HG02852 (cell line): ENCODE results near the gene KCNAB3.
"Not testable (repeated sequence)": the region's sequence is repeated elsewhere in the genome, so short reads cannot be mapped to it uniquely, and the experiment has no call there.

Experiments
- ATAC-seq: cut with Tn5 transposase; IDR thresholded peaks from one replicate; pipeline ENCODE4 v1.9.1; 2021; ENCODE audit warnings: mild to moderate bottlenecking, moderate library complexity; ENCODE audit not compliant: unreplicated experiment

Gene KCNAB3

DNA sequence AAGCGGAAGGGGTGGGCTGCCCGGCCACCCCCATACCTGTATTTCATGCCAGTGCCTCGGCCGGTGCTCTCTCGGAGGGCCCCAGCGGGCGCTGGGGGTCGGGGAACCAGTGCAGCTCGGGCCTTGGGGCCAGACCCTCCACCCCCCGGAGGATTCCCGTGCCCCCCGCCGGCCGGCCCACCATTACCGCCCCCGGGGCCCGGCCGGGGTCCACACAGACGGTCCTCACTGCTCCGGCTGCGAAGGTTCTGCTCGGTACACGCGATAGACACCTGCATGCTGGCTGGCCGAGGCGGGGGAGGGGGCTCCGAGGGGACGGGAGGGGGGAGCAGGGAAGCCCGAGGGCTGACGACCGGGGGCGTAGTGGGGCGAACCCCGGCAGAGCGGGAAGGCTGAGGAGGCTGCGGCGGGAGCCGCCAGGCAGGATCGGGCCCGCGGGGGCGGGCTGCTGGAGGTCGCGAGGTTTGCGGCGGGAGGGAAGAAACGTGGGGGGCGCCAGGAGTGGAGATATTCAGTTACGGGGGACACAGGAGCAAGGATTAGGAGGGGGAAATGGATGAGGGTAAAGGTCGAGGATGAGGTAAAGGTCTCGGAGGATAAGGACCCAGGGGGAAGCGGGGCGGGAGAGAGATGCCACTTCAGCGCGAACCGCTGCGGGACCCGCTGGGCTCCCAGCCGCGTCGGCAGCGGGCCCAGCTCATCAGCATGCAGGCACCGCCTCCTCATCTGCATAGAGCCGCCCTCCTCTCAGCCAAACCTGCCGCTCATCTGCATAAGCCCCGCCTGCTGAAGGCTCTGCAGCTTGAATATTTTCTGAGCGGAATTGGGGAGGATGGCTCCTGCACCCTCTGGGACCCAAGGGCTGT lies at the start of gene KCNAB3:
KCNAB3 (minus strand) TSS at position 699 of the 866 bp plus-strand sequence; CDS start at position 278, 421 bp downstream.
- no peak for ATAC-seq

DNA sequence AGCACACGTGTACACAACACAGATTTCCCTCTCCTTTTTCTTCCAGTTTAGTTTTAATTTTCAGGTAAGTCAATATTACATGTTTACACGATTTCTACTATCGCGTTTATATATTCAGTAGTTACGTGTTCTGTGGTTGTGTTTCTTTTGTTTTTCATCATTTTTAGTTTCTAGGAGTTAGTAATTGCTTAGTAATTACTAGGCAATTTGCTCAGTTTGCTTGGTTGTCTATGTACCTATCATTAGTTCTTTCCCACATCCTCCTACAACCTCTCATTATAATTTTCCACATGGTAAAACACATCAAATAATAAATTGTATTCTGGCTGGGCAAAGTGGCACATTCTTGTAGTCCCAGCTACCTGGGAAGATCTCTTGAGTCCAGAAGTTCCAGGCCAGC lies 48.1 kb upstream of the KCNAB3 start:
- ATAC-seq = no peak

DNA sequence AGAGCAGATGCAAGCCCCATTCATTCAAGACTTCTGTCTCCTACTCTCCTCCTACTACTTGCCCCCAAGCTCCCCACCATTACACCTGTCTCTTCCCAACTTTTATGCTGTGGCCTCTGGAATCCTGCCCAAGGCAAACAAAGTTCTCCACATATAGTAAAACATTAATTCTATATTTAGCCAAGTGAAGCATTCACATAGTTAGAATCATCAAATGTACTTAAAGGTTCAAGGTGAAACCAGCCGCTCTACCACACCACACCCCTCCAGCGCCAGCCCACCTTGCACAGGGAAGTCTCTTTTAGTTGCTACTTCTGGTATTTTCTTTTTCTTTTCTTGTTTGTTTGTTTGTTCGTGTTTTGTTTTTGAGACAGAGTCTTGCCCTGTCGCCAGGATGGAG lies 47.4 kb upstream of the KCNAB3 start:
- no peak for ATAC-seq

DNA sequence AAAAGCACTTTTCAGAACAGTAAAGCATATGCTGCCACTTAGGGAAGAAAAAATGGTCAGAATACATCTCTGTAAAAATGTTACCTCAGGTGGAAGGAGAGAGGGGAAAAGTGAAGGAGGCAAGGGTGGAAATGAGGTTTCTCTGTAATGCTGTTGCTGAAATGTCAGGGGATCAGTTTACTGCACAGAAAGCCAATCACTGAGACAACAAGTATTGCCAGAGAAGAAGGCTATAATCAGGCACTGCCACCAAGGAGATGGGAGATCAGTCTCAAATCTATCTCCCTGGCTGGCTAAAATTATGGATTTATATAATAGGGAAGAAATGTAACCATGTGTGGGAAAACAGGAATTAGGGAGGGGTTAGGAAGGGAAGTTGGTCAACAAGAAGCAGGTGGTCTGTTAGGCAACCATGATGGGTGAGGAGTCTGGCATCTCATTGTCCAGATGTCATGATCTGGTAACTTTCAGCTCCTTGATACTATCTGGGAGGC lies 45.0 kb upstream of the KCNAB3 start:
- no peak for ATAC-seq

DNA sequence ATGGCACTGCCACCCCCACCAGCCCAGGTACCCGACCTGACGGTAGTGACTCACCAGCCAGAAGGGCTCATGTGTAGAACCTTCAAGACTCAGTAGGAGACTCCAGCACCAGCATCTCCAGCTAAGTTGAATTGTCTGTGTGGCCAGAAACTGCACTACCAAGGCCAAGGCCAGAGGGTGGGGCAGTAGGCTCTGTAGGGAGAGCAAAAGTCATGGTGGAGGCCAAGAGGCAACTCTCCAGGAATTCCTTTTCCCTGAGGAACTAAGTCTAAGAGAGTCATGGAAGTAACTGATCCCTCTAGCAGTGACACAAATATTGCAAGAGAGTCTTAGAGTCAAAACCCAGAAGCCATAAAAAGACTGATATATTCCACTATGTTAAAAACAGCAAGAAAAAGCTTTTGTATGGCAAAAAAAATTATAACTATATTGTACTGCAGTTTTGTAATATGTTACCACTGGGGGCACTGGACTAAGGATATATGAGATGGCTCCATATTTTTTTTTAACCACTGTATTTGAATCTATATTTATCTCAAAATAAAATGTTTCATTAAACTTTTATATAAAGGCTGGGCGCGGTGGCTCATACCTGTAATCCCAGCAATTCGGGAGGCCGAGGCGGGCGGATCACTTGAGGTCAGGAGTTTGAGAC lies 42.6 kb upstream of the KCNAB3 start:
- ATAC-seq = no peak

DNA sequence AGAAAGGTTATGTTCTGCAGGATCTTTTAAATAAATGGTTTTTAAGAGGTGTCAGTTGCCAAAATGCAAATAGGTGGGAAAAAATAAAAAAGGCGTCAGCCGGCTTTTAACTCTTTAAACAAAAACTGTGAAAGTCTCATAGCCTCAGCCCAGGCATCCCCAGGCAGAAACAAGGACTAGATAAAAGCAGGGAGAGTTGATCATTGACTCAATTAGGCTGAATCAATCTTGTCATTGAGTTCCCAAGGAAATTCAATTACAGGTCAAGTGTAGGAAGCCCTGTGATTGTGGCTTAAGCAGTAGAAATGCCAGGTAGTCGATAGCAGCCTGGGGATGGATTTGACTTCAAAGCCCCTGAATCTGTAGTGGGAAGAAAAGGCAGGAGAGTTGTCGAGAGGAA lies 42.0 kb upstream of the KCNAB3 start:
- ATAC-seq = no peak

DNA sequence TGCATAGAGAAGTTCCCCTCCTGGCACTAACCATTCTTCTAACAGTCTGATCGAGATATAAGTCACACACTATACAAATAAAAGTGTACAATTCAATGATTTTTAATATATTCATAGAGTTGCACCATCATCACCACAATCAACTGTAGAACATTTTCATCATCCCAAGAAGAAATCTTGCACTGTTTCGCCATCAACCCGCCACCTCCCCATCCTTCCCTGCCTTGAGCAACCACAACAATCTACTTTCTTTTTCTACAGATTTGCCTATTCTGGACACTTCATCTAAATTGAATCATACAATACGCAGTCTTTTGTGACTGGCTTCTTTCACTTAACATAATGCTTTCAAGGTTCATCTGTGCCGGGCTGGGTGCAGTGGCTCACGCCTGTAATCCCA lies 39.8 kb upstream of the KCNAB3 start:
- ATAC-seq = no peak

DNA sequence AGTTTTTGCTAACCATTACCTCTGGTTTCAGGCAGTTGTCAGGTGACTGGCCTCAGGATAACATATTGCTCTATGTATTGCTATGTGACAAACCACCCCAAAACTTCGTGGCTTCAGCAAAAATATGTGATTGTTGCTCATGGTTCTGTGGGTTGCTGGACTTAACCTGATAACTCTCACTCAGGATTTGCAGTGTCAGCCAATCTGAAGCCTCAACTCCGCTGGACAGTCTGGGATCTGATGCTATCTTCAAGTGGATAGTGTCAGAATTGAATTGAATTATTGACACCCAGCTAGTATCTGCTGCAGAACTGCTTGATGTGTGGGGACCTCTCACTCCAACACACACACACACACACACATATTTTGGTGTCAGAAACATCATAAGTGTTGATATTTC lies 38.1 kb upstream of the KCNAB3 start:
- ATAC-seq = no peak

DNA sequence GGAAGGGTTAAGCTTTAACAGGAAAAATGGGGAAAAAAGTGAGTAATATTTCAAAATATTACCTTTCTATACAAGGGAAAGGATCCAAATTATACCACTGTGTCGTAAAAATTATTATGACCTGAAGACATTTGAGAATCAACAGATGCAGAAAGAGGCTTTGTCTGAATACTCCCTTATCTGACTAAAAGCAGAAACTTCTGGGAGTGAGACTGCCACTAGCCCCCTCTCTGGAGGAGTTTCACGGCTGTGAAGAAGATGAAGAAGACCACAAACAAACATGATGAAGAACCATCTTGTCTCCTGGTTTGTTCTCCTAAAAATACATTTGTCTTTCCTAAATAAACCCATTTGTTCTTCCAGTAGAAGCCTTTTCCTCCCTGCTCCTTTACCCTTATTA lies 31.8 kb upstream of the KCNAB3 start:
- ATAC-seq = no peak

DNA sequence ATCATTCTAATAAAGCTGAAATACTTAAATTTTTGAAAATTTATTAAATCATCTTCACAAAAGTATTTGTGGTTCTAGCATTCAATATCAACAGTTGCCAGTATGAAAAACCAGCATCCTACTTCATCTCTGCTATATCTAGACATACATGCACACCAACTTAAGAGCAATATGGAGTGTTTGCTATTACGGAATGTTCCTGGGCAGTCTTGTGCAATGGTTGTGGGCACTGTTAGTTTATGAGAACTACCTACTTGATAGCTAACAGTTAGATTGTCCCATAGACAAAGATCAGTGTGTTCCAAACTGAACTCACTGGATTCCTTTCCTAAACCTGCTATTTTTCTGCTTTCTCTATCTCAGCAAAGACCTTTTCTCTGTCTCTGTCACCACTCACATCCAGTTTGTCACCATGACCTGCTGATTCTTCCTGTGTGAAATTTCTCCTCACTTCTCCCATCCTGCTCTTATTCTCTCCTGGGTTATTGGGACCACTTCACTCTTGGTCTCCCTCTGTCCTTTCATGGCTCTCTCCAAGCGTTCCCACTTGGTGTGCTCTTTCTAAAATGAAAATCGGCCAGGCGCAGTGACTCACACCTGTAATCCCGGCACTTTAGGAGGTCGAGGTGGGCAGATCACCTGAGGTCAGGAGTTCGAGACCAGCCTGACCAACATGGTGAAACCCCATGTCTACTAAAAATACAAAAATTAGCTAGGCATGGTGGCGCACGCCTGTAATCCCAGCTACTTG lies 30.0 kb upstream of the KCNAB3 start:
- ATAC-seq = no peak

DNA sequence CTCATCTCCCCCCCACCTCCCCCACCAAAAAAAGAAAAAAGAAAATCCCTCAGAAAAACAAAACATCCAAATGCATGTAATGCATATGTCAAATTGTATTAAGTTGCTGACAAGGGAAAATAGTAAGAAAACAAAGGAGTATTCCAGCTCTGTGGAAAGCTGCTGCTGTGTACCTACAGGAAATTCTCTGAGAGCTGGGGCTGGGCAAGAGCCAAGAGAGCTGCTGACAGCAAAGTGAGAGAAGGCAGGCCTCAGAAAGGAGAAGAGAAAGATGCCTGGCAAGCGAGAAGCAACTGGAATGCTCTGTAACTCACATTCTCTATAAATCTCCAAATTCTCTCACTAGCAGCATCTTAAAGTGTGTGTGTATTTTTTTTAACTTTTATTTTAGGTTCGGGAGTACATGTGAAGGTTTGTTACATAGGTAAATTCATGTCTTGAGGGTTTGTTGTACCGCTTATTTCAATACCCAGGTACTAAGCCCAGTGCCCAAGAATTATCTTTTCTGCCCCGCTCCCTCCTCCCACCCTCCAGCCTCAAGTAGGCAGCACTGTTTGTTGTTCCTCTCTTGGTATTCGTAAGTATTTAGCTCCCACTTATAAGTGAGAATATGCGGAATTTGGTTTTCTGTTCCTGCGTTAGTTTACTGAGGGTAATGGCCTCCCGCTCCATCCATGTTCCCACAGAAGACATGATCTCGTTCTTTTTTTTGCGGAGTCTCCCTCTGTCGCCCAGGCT lies 26.7 kb upstream of the KCNAB3 start:
- no peak for ATAC-seq

DNA sequence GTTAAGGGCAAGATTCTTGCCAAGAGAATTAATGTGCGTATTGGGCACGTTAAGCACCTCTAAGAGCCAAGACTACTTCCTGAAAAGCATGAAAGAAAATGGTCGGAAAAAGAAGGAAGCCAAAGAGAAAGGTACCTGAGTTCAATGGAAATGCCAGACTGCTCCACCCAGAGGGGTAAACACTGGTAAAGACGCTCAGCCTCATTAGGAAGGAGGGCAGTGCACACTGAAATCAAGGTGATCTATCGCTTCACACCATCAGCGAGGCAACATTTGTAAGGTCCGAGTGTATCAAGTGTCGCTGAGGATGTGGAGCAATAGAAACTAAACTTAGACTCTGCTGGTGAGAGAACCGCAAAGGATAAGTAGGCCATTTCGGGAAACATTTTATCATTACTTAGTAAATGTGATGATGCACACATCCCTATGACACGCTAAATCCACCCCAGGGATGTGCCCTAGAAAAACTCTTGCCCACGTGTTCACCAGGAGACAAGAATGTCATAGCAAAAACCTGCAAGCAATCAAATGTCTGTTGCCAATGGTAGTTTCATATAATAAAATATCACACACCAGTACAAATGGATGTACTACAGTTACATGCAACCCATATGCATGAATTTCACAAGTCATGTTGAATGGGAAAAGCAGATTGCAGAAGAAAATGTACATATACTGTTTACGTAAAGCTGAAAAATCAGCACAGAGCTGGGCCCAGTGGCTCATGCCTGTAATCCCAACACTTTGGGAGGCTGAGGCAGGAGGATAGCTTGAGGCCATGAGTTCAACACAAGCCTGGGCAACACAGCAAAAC lies 26.0 kb upstream of the KCNAB3 start:
- no peak for ATAC-seq

DNA sequence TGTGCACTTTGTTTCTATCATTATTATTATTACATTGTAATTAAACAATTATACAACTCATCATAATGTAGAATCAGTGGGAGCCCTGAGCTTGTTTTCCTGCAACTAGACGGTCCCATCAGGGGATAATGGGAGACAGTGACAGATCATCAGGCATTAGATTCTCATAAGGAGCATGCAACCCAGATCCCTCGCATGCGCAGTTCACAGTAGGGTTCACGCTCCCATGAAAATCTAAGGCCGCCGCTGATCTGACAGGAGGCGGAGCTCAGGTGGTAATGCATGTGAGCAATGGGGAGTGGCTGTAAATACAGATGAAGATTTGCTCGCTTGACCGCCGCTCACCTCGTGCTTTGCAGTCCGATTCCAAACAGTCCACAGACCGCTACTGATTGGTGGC lies 23.6 kb upstream of the KCNAB3 start:
- not testable (repeated sequence) for ATAC-seq

DNA sequence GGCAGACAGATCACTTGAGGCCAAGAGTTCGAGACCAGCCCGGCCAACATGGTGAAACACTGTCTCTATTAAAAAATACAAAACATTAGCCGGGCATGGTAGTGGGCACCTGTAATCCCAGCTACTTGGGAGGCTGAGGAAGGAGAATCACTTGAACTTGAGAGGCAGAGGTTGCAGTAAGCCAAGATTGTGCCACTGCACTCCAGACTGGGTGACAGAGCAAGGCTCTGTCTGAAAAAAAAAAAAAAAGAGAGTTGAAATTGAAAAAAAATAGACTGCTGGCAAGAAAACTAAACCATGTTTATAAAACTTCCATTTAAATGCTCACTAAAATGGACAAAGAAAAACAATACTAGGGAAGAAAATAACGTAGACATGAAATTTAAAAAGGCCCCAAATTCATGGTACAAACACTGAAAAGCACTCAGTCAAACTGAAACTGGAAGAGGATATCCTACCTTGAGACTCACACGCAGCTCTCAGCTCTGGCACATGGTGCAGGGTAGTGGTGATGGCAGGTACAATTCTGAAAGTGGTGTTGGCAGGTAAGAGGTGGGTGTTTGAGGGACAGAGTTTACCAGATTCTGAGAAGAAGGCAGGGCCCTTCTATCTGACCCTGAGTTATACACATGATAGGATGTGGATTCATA lies 21.6 kb upstream of the KCNAB3 start:
- ATAC-seq = no peak

DNA sequence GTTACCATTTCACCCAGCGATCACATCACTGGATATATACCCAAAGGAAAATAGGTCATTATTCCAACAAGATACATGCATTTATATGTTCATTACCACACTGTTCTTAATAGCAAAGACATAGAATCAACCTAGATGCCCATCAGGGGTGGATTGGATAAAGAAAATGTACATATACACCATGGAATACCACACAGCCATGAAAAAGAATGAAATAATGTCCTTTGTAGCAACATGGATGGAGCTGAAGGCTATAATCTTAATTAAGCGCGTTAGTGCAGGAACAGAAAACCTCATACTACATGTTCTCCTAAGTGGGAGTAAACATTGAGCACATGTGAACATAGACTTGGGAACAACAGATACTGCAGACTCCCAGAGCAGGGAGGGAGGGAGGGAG lies 20.9 kb upstream of the KCNAB3 start:
- ATAC-seq = no peak

DNA sequence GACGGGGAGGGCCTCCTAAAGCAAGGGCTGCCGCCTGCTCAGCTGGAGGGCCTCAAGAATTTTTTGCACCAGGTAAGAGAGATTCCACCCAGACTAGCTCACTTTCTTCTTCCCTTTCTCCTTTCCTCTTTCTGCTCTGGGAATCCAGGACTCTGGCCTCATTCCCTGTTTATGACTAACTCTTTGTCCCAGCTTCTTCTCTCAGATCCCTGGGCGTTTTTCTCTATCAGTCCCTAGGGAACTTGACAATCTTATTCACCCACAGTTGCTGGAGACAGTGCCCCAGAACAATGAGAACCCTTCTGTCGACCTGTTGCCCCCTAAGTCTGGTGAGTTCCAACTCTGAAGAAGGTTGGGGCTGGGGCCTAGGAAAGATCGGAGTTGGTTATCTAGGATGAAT lies 18.0 kb upstream of the KCNAB3 start:
- ATAC-seq = no peak

DNA sequence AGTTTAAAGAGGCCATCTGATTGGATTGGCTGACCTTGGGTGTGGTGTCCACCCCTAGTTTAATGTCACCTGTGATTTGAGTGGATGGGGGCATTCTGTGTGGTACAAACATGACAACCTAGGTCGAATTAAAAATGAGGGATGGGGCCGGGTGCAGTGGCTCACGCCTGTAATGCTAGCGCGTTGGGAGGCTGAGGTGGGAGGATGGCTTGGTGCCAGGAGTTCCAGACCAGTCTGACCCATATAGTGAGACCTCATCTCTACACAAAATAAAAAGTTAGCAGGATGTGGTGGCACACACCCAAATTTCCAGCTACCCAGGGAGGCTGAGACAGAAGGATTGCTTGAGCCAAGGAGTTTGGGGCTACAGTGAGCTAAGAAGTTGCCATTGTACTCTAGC lies 16.8 kb upstream of the KCNAB3 start:
- no peak for ATAC-seq

DNA sequence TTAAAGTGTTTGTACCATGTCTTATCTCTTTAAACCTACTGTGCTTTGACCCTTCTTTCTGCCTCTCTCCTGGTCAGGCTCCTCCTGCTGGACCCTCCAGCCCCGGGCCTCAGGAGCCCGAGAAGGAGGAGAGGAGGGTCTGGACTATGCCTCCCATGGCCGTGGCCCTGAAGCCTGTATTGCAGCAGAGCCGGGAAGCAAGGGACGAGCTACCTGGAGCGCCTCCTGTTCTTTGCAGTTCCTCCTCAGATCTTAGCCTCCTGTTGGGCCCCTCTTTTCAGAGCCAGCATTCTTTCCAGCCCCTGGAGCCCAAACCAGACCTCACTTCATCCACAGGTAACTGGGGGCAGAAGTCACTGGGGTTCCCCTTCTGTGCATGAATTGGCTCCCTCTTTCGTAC lies 16.0 kb upstream of the KCNAB3 start:
- ATAC-seq = no peak

DNA sequence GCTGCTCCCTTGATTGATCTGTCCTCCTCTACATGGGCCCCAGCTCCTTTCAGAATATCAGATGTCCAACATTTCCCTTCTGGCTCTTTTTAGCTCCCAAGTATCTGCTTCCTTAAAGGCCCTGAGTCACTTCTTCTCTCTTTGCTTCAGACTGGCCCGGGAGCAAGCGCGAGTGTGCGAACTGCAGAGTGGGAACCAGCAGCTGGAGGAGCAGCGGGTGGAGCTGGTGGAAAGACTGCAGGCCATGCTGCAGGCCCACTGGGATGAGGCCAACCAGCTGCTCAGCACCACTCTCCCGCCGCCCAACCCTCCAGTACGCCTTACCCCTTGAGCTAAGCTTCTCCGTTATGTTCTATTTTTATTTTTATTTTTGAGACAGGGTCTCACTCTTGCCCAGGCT lies 14.7 kb upstream of the KCNAB3 start:
- no peak for ATAC-seq

DNA sequence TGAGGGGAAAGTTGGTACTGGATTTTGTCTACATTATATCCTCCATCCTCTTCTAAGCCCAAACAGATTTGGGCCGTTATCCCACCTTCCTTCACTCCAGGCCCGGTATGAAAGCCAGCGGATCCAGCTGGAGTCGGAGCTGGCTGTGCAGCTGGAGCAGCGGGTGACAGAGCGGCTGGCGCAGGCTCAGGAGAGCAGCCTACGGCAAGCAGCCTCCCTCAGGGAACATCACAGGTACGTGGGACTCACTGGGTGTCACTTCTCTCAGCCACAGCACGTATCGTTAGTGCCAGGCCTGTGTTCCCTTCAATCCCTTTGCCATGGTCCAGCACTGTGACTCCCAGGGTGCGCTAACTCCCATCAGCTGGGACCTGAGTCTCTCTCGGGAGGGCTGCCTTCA lies 13.6 kb upstream of the KCNAB3 start:
- ATAC-seq = no peak
